ENCODE measurements around the gene PTPN14.
"Not testable (repeated sequence)": the region's sequence is repeated elsewhere in the genome, so short reads cannot be mapped to it uniquely, and the experiment has no call there.

The PTPN14 gene

DNA sequence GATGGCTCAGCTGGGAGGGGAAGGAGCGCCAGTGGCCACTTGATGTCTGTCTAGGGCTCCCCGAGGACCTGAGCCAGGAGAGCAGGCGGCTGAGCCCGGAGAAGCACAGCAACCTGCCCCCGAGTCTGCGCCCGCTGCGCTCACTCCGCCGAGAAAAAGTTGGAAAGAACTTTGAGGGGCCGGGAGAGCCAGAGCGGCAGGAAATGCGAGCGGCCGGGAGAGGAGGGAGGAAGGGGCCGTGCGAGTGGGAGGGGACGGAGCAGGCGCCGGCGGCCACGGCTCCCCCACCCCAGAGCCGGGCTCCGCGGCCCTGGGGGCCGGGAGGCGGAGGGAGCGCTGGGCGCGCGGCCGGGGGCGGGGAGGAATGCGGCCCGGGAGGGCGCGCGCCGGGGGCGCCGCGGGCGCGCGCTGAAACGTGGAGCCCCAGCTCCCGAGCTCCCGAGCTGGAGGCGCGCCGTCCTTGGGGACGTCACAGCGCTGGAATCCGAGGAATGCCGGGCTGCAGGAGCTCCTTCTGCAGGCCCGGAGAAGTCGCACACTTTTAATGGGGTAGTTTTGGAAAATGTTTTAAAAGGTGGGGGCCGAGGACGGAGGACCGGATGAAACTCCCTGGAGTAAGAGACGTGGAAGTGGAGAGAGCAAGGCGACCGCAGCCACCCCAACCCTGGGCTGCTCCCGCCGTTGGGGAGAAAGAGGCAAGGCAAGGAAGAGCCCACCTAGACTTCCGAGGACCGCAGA lies at the start of gene PTPN14:
Gene PTPN14, minus strand, starts transcription at position 167 of the 738 bp plus-strand sequence. CDS start 86,799 bp downstream, outside the sequence.
- peak; percentile 81 for DNase-seq (ENCODE audit: low read depth, low spot score)

DNA sequence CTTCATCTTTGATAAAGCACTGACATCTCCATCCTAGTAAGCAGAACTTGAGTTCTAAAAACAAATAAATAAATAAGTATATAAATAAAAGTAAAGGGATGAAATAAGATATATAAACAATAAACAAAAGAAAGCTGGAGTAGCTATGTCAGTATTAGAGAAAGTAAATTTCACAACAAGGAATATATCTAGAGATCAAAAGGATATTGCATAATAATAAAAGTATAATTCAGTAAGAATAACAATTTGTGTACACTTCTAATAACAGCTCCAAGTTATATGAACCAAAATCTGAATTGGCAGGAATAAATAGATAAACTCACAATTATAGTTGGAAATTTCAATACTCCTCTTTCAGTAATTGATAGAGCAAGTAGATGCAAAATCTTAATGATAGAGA lies 41.8 kb upstream of the PTPN14 start:
- no peak for DNase-seq (ENCODE audit: low read depth, low spot score)

DNA sequence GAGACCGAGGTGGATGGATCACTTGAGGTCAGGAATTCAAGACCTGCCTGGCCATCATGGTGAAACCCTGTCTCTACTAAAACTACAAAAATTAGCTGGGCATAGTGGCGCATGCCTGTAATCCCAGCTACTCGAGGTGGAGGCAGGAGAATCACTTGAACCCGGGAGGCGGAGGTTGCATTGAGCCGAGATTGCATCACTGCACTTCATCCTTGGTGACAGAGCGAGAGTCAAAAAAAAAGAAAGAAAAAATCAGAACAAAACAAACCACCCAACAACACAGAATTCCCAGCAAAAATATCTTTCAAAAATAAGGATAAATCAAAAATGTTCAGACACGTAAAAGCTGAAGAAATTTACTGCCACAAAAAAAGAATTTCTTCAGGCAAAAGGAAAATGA lies 40.5 kb upstream of the PTPN14 start:
- not testable (repeated sequence) for DNase-seq (ENCODE audit: low read depth, low spot score)

DNA sequence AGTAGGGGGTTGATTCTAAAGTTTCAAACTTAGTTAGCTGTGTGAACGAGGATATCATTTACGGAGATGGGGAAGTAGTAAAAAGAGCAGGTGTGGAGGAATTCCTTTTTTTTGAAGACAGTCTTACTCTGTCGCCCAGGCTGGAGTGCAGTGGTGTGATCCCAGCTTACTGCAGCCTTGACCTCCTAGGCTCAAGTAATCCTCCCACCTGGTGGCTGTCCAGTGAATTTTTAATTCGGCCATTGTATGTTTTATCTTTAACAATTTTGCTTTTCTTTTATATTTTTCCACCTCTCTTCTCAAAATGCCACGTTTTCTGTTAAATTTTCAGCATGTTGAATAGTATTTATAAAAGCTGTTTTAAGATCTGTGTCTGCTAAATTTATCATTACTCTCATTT lies 39.3 kb upstream of the PTPN14 start:
- DNase-seq (ENCODE audit: low read depth, low spot score), result no peak

DNA sequence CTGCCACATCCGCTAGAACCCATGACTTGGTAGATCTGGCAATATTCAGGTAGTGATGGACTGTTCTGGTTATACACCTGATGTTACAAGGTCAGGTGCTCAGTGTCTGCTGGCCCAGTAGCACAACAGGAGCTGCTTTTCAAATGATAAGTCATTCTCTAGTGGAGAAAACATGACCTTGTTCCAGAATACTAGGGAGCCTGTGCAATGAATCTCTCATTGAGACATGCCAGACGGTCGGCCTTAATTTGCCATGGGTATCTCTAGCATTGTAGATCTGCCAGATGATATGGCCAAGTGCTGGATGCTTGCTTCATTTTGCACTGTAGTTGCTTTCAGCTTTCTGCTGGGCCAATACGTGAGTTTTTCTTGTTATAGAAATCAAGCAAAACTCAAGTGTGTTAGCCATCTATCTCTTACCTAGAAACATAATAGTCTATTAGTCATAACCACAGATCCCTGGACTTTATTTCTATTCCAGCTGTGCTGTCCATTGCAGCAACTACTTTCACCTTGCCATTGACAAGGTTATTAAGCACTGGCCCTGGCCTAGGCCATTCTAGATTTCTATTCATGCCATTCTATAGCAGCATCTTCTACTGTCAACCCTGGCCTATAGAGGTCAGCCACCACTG lies 37.7 kb upstream of the PTPN14 start:
- DNase-seq (ENCODE audit: low read depth, low spot score), result no peak

DNA sequence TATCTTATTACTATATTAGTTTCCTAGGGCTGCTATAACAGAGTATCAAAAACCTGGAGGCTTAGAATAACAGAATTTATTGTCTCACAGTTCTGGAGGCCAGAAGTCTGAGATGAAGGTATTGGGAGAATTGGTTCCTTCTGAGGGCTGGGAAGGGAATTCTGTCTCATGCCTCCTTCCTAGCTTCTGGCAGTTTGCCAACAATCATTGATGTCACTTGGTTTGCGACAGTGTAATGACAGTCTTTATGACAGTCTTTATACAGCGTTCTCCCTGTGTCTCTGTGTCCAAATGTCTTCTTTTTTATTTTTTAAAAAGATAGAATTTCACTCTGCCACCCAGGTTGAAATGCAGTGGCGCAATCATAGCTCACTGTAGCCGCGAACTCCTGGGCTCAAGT lies 35.8 kb upstream of the PTPN14 start:
- DNase-seq (ENCODE audit: low read depth, low spot score), result no peak

DNA sequence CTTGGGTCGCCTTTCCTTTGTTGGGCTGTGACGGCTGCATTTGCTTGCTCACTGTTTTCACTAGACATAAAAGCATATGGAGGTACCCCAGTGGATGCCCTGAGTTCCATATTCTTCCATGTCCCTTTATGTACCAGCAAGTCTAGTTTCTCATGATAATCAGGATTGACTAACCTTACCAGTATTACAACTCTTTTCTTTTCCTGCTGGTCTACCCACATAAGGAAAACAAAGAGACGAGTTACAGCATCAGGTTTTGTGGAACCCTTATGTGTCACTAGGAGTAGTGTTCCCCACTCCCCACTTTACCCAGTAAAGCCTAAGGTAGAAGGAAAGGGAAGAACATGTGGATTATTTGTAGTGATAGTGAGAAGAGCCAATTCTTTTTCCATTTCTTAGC lies 35.2 kb upstream of the PTPN14 start:
- no peak for DNase-seq (ENCODE audit: low read depth, low spot score)

DNA sequence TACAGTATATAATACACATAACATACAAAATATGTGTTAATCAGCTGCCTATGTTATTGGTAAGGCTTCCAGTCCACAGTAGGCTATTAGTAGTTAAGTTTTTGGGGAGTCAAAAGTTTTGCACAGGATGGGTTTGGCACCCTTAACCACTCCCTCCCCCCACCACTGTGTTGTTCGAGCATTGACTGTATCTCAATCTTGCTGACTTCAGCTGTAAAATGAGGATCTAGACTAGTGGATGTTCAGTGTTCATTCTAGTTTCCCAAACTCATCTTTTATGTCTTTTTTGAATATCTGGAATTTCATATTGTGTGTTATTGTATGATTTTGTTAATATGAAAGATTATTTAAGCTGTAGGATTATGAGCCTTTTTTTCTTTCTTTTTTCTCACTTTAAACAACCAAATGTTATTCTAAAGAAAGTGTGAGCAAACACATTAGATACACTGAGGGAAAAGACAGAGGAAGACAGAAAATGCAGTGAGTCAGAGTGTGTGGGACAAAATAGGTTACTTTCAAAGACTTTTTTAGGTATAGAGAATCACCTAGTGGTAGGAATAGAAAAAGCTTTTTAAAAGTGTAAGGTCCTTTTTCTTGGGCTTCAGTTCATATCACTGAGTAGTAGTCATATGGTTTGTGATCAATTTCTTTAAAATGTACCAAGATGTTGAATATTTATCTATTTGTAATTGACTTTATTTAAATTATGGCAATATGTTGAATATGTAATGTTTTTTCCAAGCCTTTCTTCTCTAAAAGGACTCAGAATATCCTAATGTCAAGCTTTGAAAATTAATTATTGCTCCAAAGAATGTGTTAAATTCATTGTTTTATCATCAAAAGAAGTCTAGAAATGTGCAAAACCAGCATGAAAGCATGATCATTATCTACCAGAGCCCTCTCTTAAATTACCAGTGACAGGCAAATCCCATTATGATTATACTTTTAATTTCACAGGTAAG lies 33.7 kb upstream of the PTPN14 start:
- DNase-seq (ENCODE audit: low read depth, low spot score), result no peak

DNA sequence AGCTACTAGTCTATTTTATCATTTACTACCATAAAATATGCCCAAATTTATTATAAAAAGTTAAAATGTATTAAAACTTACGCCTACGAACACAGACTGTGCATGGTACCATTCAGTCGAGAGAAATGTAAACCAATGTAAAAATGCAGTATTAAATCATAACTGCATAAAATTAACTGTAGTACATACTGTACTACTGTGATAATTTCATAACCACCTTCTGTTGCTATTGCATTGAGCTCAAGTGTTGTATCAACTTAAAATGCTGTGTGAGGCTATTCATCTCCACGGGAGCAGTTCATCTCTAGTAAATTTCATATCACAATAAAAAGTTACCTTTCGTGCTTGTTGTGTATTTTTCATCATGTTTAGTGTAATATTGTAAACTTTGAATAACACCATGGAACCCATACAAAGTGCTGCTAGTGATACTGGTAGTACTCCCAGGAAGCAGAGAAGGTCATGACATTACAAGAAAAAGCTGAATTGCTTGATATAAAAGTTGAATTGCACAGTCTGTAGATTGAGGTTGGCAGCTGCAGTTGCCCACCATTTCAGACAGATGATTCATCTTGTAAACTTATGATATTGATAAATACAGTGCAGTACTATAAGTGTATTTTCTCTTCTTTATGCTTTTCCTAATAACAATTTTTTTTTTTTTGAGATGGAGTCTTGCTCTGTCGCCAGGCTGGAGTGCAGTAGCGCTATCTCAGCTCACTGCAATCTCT lies 32.6 kb upstream of the PTPN14 start:
- DNase-seq (ENCODE audit: low read depth, low spot score), result no peak

DNA sequence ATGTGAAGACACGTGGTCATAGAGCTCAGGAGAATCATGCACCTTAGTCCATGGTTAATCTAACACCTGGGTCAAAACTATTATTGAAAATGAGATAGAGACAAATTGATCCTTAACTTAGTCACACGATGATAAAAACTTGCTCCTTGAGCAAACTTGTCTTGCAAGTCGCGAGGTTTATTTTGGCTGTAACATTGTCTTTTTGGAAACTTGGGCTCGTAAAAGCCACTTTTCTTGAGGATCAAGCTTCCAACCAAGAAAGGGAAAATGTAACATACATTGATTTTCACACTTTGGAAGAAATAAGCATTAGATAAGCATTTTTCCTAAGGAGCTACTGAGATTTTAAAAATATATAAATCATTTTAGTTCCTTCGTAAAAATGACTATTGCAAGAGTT lies 31.7 kb upstream of the PTPN14 start:
- DNase-seq (ENCODE audit: low read depth, low spot score), result no peak

DNA sequence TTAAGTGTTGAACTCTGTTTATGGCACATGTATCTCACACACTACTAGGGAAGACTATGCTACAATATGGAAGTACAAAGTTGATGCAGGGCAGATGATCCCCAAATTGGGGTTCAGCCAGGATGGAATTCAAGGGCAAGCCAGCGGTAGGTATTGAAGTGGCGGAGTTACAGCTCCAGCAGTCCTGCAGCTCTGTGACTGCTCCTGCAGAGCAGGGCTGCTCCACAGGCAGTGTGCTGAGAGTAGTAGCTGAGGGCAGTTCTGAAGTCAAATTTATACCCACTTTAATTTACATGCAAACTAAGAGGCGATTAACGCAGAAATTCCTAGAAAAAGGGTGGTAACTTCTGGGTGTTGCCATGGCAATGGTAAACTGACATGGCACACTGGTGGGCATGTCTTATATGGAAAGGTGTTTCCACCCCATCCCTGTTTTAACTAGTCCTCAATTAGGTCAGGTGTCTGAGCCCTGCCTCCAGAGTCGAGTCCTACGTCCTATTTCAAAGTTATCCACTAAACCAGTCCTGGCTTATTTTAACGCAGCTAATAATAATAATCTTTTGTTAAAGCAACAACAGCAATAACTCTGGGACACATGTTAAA lies 31.0 kb upstream of the PTPN14 start:
- peak; percentile 54 for DNase-seq (ENCODE audit: low read depth, low spot score)

DNA sequence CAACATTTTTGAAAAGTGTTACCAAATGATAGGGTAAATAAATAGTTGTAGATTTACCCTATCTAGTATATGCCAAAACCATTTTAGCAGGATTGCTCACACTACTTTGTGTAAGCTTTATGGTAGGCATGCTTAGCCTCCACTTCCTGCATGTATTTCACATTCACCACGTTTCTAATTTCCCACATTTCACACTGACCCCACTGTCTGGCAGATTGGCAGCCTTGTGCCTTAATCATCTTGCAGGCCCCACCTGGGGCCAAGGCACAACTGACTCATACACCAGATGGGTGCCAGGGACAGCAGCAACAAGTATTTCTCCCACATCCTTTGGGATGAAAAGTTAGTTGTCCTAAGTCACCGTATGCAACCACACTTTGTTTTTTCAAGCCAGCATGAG lies 30.4 kb upstream of the PTPN14 start:
- no peak for DNase-seq (ENCODE audit: low read depth, low spot score)

DNA sequence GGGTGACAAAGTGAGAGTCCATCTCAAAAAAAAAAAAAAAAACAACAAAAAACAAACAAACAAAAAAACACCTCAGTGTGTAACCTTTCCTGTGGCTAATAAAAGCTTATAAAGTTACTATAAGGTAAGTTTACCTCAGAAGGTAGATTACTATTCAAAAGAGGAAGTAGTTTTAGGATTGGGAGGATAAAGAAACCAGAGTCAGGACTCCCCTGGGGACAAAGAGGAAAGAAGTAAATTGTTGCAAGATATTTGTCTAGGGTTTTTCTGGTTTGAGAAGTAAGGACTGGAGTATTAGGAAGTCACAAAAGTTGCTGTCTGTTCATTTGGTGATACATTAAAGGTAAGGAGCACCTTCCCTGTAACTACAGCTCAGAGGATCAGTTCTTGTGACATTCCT lies 27.8 kb upstream of the PTPN14 start:
- DNase-seq (ENCODE audit: low read depth, low spot score), result no peak

DNA sequence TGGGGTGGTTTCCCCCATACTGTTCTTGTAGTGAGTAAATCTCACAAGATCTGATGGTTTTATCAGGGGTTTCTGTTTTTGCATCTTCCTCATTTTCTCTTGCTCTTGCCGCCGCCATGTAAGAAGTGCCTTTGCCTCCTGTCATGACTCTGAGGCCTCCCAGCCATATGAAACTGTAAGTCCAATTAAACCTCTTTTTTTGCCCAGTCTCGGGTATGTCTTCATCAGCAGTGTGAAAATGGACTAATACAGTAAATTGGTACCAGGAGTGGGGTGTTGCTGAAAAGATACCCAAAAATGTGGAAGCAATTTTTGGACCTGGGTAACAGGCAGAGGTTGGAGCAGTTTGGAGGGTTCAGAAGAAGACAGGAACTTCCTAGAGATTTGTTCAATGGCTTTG lies 24.7 kb upstream of the PTPN14 start:
- not testable (repeated sequence) for DNase-seq (ENCODE audit: low read depth, low spot score)

DNA sequence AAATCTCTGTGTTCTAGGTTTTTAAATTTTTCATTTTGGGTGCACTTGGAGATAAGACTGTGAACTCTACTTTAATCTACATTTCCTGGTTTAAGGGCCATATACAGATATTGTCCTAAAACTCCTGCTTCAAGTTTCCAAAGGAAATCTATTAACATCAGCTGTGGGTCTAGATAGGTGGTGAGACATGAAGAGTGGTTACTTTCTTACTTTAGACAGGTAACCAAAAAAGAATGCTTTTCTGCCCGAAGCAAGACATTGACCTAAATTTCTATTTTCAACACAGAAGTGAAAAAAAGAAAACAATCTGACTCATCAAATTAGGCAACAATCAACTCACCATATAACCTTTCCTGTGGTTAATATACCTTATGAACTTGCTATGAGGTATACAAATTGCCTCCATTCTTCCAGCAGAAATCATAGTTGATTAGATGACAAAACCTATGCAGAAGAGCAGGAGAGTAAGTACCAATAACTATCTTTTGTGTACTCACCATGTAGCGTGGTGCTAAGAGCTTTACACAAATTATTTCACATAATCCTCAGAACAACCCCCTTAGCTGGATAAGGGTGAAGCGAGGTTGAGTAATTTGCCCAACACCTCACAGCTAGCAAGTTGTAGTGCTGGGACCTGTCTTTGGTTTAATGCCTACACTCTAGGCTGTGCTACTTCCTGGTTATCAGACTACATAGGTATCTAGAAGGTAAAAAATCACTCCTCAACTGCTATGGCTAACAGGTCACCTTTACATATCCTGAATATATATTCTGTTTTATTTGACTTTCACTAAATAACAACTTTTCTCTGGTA lies 23.4 kb upstream of the PTPN14 start:
- DNase-seq (ENCODE audit: low read depth, low spot score), result no peak

DNA sequence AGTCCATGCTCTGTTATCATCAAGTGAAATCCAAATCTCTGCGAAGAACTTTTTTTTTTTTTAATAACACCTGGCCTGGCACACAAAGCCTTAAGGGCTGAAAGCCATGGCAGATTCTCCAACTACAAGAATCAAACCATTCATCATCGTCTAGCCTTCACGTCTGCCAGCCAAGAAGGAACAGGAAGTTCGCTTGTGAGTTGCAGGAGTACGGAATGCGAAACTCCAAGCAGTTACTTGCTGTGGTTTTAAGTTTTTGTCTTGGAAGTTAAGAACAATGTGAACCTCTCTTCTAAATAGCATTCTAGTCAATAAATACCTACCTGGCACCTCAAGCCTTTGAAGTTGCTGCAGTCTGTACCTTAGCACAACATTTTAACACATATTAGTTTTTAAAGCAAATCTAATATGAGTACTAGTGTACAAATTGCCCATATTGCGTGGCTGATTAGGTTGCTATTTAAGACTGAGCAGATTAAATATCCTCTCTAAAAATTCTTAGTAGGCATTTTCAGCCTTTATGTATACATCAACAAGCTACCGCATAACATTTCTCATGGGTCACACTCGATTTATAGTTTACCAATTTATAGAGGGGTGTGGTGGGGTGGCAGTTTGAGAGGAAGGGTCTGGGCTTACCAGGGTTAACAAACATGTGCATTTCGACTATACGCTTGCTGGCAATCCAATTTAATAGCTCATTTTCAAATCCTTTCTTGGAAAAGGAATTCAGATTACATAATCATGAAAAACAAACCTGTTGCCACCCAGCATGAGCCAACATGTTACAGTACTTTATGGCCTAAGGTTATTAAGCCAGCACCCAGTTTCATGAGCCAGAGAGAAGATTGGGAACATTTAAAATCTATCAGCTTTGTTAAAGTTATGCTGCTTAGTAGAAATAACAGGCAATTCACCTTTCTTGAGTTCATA lies 22.2 kb upstream of the PTPN14 start:
- DNase-seq (ENCODE audit: low read depth, low spot score), result no peak

DNA sequence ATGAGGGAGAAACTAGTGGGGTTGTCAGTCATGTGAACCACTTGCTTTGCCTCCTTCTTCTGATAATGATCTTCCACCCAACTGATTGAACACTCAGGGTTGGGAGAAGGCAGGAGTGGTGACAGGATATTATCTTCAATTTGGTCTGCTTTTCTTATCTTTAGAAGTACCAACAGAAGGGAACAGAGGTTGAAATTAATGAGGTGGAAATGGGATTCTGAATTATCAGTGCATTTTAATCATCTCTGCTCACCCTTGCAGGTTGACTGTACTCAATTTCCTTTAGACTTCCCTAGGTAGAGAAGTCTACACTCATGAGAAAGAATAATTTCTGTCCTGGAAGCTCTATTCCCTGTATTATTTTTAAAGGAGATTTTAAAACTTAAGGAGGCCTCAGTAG lies 19.9 kb upstream of the PTPN14 start:
- no peak for DNase-seq (ENCODE audit: low read depth, low spot score)

DNA sequence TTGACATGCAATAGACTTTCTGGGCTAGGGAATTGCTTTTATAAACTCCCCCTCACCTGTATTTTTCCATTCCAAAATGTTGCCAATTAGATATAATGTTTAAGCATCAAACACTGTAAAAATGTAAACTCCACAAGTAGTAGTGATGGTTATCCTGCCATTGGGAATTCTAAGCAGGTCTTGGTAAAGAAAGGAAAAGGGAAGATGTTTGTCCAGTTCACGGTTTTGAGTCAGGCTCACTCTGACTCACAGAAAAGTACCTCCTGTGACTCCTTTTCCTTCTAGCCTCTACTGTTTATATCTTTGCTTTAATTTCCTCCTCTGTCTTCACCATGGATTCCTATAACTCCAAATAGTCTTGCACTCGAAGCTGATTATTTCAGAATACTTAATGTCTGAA lies 19.0 kb upstream of the PTPN14 start:
- DNase-seq (ENCODE audit: low read depth, low spot score), result no peak

DNA sequence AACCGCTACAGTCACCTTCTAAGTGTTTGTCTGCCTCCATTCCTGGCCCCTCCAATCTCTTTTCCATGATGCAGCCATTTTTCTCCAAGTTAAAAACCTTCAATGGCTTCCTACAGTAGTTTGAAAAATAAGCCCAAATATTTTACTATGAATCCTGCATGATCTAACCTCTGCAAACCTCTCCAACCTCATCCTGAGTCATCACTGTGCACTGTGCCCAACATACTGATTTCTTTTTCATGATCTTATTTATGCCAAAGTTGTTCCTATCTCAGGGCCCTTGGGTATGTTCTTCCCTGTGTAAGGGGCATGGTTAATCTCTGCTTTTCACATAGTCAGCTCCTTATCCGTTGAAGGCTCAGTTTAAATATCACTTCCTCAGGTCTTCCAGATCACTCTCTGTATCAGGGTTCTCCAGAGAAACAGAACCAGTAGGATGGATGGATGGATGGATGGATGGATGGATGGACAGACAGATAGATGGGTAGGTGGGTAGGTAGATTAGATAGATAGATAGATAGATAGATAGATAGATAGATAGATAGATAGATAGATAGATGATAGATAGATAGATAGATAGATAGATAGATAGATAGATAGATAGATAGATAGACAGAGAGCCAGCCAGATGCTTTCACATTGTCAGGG lies 18.1 kb upstream of the PTPN14 start:
- no peak for DNase-seq (ENCODE audit: low read depth, low spot score)

Measured in iPS DF 19.7 (cell line).